Loucy (cell line): Measurements from ENCODE around the gene JOSD2.

ENCODE experiments used
- CTCF ChIP-seq: fragments of 200-600 bp; sonication (generic); conservative IDR thresholded peaks from 2 replicates; pipeline ENCODE4 v1.5.1; 2014; ENCODE audit warnings: mild to moderate bottlenecking, antibody characterized with exemption, low read length
- EZH2phosphoT487 ChIP-seq: fragments of 200-600 bp; IDR thresholded peaks from 2 replicates; pipeline ENCODE4 v1.6.1; 2018; ENCODE audit warnings: antibody characterized with exemption, mild to moderate bottlenecking, moderate library complexity, borderline replicate concordance

- TF ChIP-seq CTCF, result no peak
- no peak for TF ChIP-seq EZH2phosphoT487
Observed at GRCh38 chr19:50493171-50493570, 17.8 kb downstream of the JOSD2 start.
